ENCODE data around the gene MOB3A. TPM values are rescaled to one million over a fixed set of nuclear protein-coding genes. Genes with fewer than 3 reads are reported as not detected.
A peak's percentile ranks its signal among the peaks of the same experiment; 100 is the strongest.

MOB3A gene
- total and polyA plus RNA-seq, 4 donors, result 3.4 to 8.7 (median 6.5) TPM

GRCh38 chr19:2136796-2137195 is 40.7 kb upstream of the MOB3A start:
- Histone ChIP-seq H3K27ac (ENCODE audit: low read depth in 1 of 2, low read length in 2 of 2) (no peak overlapping the region), H3K9ac (ENCODE audit: low read depth in 1 of 2, low read length in 2 of 2) (no peak overlapping the region), H3K4me3 (ENCODE audit: low read depth in 1 of 3, low read length in 3 of 3) (no peak overlapping the region), H3K27me3 (ENCODE audit: control insufficient read depth in 4 of 4, insufficient read depth in 4 of 4, low read length in 3 of 4) (no peaks in the 10 kb centered on the region), H3K4me1 (ENCODE audit: control insufficient read depth in 4 of 4, insufficient read depth in 4 of 4, low read length in 3 of 4) (peaks cover 0 to 19% (median 12%) of the 10 kb centered on the region in 4 donors), H3K36me3 (ENCODE audit: control insufficient read depth in 4 of 4, insufficient read depth in 3 of 4, low read depth in 1 of 4, low read length in 3 of 4) (peaks cover 11 to 36% (median 14%) of the 10 kb centered on the region in 4 donors), H3K9me3 (ENCODE audit: control insufficient read depth in 4 of 4, low read length in 3 of 4) (no peaks in the 10 kb centered on the region)
- WGBS, result 96% methylated on average over 23 of the region's 23 CpGs
- no peak for TF ChIP-seq HNF4A (conservative IDR thresholded peaks at IDR 0.05)
- TF ChIP-seq ZBTB33 (IDR thresholded peaks at IDR 0.05), result no peak
- no peak for TF ChIP-seq RXRA (IDR thresholded peaks at IDR 0.05)
- no peak for TF ChIP-seq GABPA (IDR thresholded peaks at IDR 0.05 in 1 of 2, conservative IDR thresholded peaks at IDR 0.05 in 1 of 2)
- no peak for TF ChIP-seq TAF1 (conservative IDR thresholded peaks at IDR 0.05)
- TF ChIP-seq FOXA2 (IDR thresholded peaks at IDR 0.05), result no peak
- no peak for TF ChIP-seq FOXA1 (IDR thresholded peaks at IDR 0.05)
- no peak for TF ChIP-seq HNF4G (IDR thresholded peaks at IDR 0.05)
- TF ChIP-seq JUND (IDR thresholded peaks at IDR 0.05), result no peak
- no peak for TF ChIP-seq SP1 (IDR thresholded peaks at IDR 0.05)
- TF ChIP-seq MAX (IDR thresholded peaks at IDR 0.05), result no peak
- no peak for TF ChIP-seq RAD21 (IDR thresholded peaks at IDR 0.05)
- TF ChIP-seq ATF3 (IDR thresholded peaks at IDR 0.05), result no peak
- no peak for TF ChIP-seq REST (IDR thresholded peaks at IDR 0.05)
- TF ChIP-seq YY1 (IDR thresholded peaks at IDR 0.05), result no peak
- no peak for TF ChIP-seq NR2F2 (IDR thresholded peaks at IDR 0.05)
- DNase-seq (ENCODE audit: low spot score), result no peak

GRCh38 chr19:2135474-2136402 is 39.6 kb upstream of the MOB3A start:
- no peak for DNase-seq (ENCODE audit: low spot score)
- WGBS, result 79% methylated on average over 50 of the region's 50 CpGs
- peaks cover 12 to 40% (median 18%) of the 10 kb centered on the region in 4 donors for H3K36me3 ChIP-seq (ENCODE audit: control insufficient read depth in 4 of 4, insufficient read depth in 3 of 4, low read depth in 1 of 4, low read length in 3 of 4)
- TF ChIP-seq FOXA2 (IDR thresholded peaks at IDR 0.05), result no peak
- TF ChIP-seq ZBTB33 (IDR thresholded peaks at IDR 0.05), result no peak
- no peak for TF ChIP-seq YY1 (IDR thresholded peaks at IDR 0.05)
- TF ChIP-seq HNF4G (IDR thresholded peaks at IDR 0.05), result no peak
- no peak for TF ChIP-seq TAF1 (conservative IDR thresholded peaks at IDR 0.05)
- no peak for TF ChIP-seq EGR1 (IDR thresholded peaks at IDR 0.05; ENCODE audit: low read depth in 2 of 2)
- peak in 1 of 2 donors; percentile 59 for TF ChIP-seq HNF4A (conservative IDR thresholded peaks at IDR 0.05)
- peak in 1 of 2 donors; percentile 55 for TF ChIP-seq GABPA (IDR thresholded peaks at IDR 0.05 in 1 of 2, conservative IDR thresholded peaks at IDR 0.05 in 1 of 2)
- peak; percentile 14 for TF ChIP-seq SP1 (IDR thresholded peaks at IDR 0.05)
- no peak for TF ChIP-seq FOXA1 (IDR thresholded peaks at IDR 0.05)
- no peak for TF ChIP-seq ATF3 (IDR thresholded peaks at IDR 0.05)
- TF ChIP-seq MAX (IDR thresholded peaks at IDR 0.05), result no peak
- TF ChIP-seq CTCF (IDR thresholded peaks at IDR 0.05; ENCODE audit: low read depth, low read length, missing input control), result no peak
- TF ChIP-seq NR2F2 (IDR thresholded peaks at IDR 0.05), result no peak
- peak in 1 of 2 donors; percentile 66 for TF ChIP-seq RXRA (IDR thresholded peaks at IDR 0.05)

More at GRCh38 chr19:2135474-2136402, 39.6 kb upstream of the MOB3A start:
- Histone ChIP-seq H3K9me3 (ENCODE audit: control insufficient read depth in 4 of 4, low read length in 3 of 4) (no peaks in the 10 kb centered on the region), H3K9ac (ENCODE audit: low read depth in 1 of 2, low read length in 2 of 2) (no peak overlapping the region), H3K27me3 (ENCODE audit: control insufficient read depth in 4 of 4, insufficient read depth in 4 of 4, low read length in 3 of 4) (no peaks in the 10 kb centered on the region), H3K4me3 (ENCODE audit: low read depth in 1 of 3, low read length in 3 of 3) (no peak overlapping the region), H3K27ac (ENCODE audit: low read depth in 1 of 2, low read length in 2 of 2) (peak overlapping the region; percentile 79 to 93), H3K4me1 (ENCODE audit: control insufficient read depth in 4 of 4, insufficient read depth in 4 of 4, low read length in 3 of 4) (peaks cover 0 to 19% (median 12%) of the 10 kb centered on the region in 4 donors)
